ENCODE results near the gene PTRH1. TPM values are rescaled to one million over a fixed set of nuclear protein-coding genes. Genes with fewer than 3 reads are reported as not detected.

PTRH1 gene
- total and polyA plus RNA-seq, 2 of the 4 experiments (the other 2 are of a cell fraction): 5.4 to 14.8 TPM

- H3K4me3 ChIP-seq (ENCODE audit: insufficient read depth, low read depth, low read length): no peak overlapping the region
- no peak overlapping the region for H4K8ac ChIP-seq (ENCODE audit: low read depth in 2 of 2, low read length in 2 of 2)
- no peak overlapping the region for H3K23ac ChIP-seq (ENCODE audit: low read depth, low read length)
- no TSS peak for BruUV-seq (replicated peaks)
- no peak overlapping the region for H3K4ac ChIP-seq (ENCODE audit: low read depth, low read length)
- H3K36me3 ChIP-seq (ENCODE audit: control insufficient read depth, insufficient read depth, low read length): no peaks in the 10 kb centered on the region
- no peak overlapping the region for H3K4me2 ChIP-seq (ENCODE audit: low read depth, low read length)
- no peak overlapping the region for H3K18ac ChIP-seq (ENCODE audit: low read depth, low read length)
- H2BK20ac ChIP-seq (ENCODE audit: low read depth, low read length): no peak overlapping the region
- H2AFZ ChIP-seq (replicated peaks; ENCODE audit: low read length, poor library complexity): no peak overlapping the region
- H2AK5ac ChIP-seq (ENCODE audit: low read depth, low read length): no peak overlapping the region
- no CpG with 5 or more reads among the region's 5 CpGs for WGBS, 2 experiments (ENCODE audit: extremely low coverage in 2 of 2, insufficient read length in 1 of 2)
- H3K27me3 ChIP-seq (ENCODE audit: control insufficient read depth, insufficient read depth, low read length): peaks cover 51% of the 10 kb centered on the region
- no peaks in the 10 kb centered on the region for H3K4me1 ChIP-seq (ENCODE audit: control insufficient read depth, insufficient read depth, low read length)
- H4K91ac ChIP-seq (ENCODE audit: insufficient read depth, low read depth, low read length): no peak overlapping the region
- ChIA-PET POLR2A (ENCODE audit: unreplicated experiment) (no interaction called here), CTCF (interaction anchor here (1.0 kb wide), 1 partner anchor 24 kb away, joined by 3 read pairs; the partner anchor contains the start of gene TOR2A)
- no peaks in the 10 kb centered on the region for H3K9me3 ChIP-seq (ENCODE audit: control insufficient read depth, insufficient read depth, low read length)
- intact Hi-C loops (cut with micrococcal nuclease) (no loop called here), in situ Hi-C loops (cut with MboI; ENCODE audit: low sequenced_read_pairs) (no loop called here), dilution Hi-C loops (cut with HindIII; ENCODE audit: low sequenced_read_pairs, unreplicated experiment) (no loop called here)
- no peaks in the 10 kb centered on the region for H3K9me1 ChIP-seq (ENCODE audit: insufficient read depth, low read length)
- H4K5ac ChIP-seq (ENCODE audit: low read depth, low read length): no peak overlapping the region
- 0 out of 2 replicates have a peak, but pooled peaks cover 1% of the 10 kb centered on the region for H4K20me1 ChIP-seq (ENCODE audit: insufficient read depth, low read length)
- no peak overlapping the region for H3K27ac ChIP-seq (ENCODE audit: insufficient read depth, low read length)
- H3K14ac ChIP-seq (replicated peaks; ENCODE audit: low read depth, low read length): no peak overlapping the region
- TF ChIP-seq CTCF (conservative IDR thresholded peaks at IDR 0.05; ENCODE audit: low read depth, low read length) (no peak), BHLHE40 (IDR thresholded peaks at IDR 0.05; ENCODE audit: low read depth, low read length) (no peak), POLR2A (IDR thresholded peaks at IDR 0.05; ENCODE audit: low read depth, low read length) (no peak), SMC3 (IDR thresholded peaks at IDR 0.05; ENCODE audit: low read depth, low read length) (no peak), CEBPB (IDR thresholded peaks at IDR 0.05; ENCODE audit: low read depth, low read length) (no peak), RCOR1 (IDR thresholded peaks at IDR 0.05; ENCODE audit: insufficient replicate concordance, low read length) (no peak), NFE2L2 (IDR thresholded peaks at IDR 0.05; ENCODE audit: low read depth, low read length) (no peak)
- TF ChIP-seq, protein P1, sequence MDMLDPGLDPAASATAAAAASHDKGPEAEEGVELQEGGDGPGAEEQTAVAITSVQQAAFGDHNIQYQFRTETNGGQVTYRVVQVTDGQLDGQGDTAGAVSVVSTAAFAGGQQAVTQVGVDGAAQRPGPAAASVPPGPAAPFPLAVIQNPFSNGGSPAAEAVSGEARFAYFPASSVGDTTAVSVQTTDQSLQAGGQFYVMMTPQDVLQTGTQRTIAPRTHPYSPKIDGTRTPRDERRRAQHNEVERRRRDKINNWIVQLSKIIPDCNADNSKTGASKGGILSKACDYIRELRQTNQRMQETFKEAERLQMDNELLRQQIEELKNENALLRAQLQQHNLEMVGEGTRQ (IDR thresholded peaks at IDR 0.05; ENCODE audit: low read depth, low read length): no peak
- H2BK5ac ChIP-seq (ENCODE audit: low read depth, low read length, poor library complexity, severe bottlenecking): no peak overlapping the region
- no peak overlapping the region for H2BK120ac ChIP-seq (ENCODE audit: low read depth, low read length)
- no peak overlapping the region for H3K56ac ChIP-seq (ENCODE audit: extremely low read depth, insufficient read depth, low read length)
- no peak for ATAC-seq (ENCODE audit: low read depth)
- H3K79me1 ChIP-seq (ENCODE audit: low read depth in 1 of 2, low read length in 2 of 2): no peaks in the 10 kb centered on the region
- H2AK9ac ChIP-seq (replicated peaks; ENCODE audit: low read depth, low read length, poor library complexity): no peak overlapping the region
- no peak overlapping the region for H2BK15ac ChIP-seq (ENCODE audit: low read depth, low read length)
- no peak overlapping the region for H3K9ac ChIP-seq (ENCODE audit: low read depth, low read length)
- no peak for DNase-seq
Measured at GRCh38 chr9:127758843-127759242, 43.4 kb upstream of the PTRH1 start.

Data from IMR-90 (cell line).